Measurements from ENCODE around the gene MME.

DNA sequence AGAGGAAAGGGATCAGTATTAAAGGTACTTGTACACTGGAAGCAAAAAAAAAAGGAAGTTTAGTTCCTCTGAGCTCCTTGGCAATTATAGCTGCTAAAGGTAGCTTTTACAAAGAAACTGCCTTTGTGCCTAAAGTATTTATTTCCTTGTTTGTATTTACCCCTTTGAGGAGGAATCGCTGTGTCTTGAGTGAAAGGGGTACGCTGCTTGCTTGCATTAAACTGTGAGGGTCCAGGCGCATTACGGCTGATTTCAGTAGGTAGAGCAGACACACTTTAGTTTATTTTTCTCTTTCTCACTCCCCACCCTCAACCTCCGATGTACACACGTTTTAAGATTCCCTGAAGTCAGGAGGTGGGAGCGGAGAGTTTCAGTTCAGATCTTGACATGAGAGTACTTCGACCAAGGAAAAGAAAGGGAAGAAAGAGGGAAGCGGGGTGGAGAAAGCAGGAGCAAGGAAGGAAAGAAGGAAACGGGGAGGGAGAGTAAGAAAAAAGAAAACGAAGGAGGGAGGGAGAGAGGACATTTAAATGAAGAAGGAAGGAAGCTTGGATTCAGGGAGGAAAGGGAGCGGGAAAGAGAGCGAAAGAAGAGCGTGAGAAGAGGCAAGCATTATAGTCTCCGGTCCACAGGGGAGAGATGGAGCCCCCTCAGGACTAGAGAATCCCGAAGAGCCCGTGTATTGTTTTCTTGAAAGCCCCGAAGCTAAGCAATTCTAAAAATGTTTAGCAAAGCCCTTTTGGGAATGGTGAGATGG is 1.2 kb upstream of the MME start:
- TF ChIP-seq, protein P1, sequence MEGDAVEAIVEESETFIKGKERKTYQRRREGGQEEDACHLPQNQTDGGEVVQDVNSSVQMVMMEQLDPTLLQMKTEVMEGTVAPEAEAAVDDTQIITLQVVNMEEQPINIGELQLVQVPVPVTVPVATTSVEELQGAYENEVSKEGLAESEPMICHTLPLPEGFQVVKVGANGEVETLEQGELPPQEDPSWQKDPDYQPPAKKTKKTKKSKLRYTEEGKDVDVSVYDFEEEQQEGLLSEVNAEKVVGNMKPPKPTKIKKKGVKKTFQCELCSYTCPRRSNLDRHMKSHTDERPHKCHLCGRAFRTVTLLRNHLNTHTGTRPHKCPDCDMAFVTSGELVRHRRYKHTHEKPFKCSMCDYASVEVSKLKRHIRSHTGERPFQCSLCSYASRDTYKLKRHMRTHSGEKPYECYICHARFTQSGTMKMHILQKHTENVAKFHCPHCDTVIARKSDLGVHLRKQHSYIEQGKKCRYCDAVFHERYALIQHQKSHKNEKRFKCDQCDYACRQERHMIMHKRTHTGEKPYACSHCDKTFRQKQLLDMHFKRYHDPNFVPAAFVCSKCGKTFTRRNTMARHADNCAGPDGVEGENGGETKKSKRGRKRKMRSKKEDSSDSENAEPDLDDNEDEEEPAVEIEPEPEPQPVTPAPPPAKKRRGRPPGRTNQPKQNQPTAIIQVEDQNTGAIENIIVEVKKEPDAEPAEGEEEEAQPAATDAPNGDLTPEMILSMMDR (conservative IDR thresholded peaks at IDR 0.05; ENCODE audit: low read length): peak; percentile 37; the same call in 1 of the 2 replicates
- TF ChIP-seq EZH2phosphoT487 (IDR thresholded peaks at IDR 0.05; ENCODE audit: borderline replicate concordance, low read depth, low read length): no peak
